Epithelial cell of proximal tubule (primary cell): ENCODE measurements around the gene MLST8. TPM values are rescaled to one million over a fixed set of nuclear protein-coding genes. Genes with fewer than 3 reads are reported as not detected.

Experiments used
- DNase-seq: peaks from one replicate; pipeline ENCODE4 v3.0.0-alpha.2; 2011; ENCODE audit warnings: low read depth
- H3K4me3 ChIP-seq: 2 replicates; pipeline ENCODE4 v1.5.1; 2011; ENCODE audit warnings: low read depth, mild to moderate bottlenecking, low read length
- CTCF ChIP-seq: conservative IDR thresholded peaks from 2 replicates; pipeline ENCODE4 v1.5.1; 2012; ENCODE audit warnings: low read depth, mild to moderate bottlenecking, low read length
- total RNA-seq: library from RNA; depleted of rRNA; stranded (reverse); fragments of >200 nt; gene quantifications from 2 replicates; pipeline ENCODE4 v1.2.3, GENCODE V29; 2015

MLST8 gene
- total RNA-seq, 1 donor from 2014 or later = 98.2 TPM

- no peak for DNase-seq
- no peak overlapping the region for H3K4me3 ChIP-seq
- no peak for TF ChIP-seq CTCF
These were observed 21.6 kb upstream of the MLST8 start for GRCh38 chr16:2183671-2184070.

- no peak for TF ChIP-seq CTCF
- no peak for DNase-seq
- H3K4me3 ChIP-seq = no peak overlapping the region
These were observed 20.9 kb upstream of the MLST8 start for GRCh38 chr16:2184346-2184745.

GRCh38 chr16:2184962-2185361, 20.3 kb upstream of the MLST8 start:
- no peak overlapping the region for H3K4me3 ChIP-seq
- DNase-seq = no peak
- TF ChIP-seq CTCF = no peak

GRCh38 chr16:2186064-2186463, 19.2 kb upstream of the MLST8 start:
- H3K4me3 ChIP-seq = no peak overlapping the region
- no peak for DNase-seq
- TF ChIP-seq CTCF = no peak

GRCh38 chr16:2186505-2186904, 18.7 kb upstream of the MLST8 start:
- no peak overlapping the region for H3K4me3 ChIP-seq
- no peak for TF ChIP-seq CTCF
- no peak for DNase-seq

GRCh38 chr16:2187212-2187611, 18.0 kb upstream of the MLST8 start:
- TF ChIP-seq CTCF = no peak
- no peak for DNase-seq
- H3K4me3 ChIP-seq = no peak overlapping the region

GRCh38 chr16:2188395-2188794, 16.9 kb upstream of the MLST8 start:
- H3K4me3 ChIP-seq = no peak overlapping the region
- no peak for TF ChIP-seq CTCF
- no peak for DNase-seq
